Spinal cord (tissue), 10 donors: Measurements from ENCODE around the gene AUTS2. TPM values are rescaled to one million over a fixed set of nuclear protein-coding genes. Genes with fewer than 3 reads are reported as not detected.

Experiments
- DNase-seq, 6 donors: peaks; one replicate each; pipeline versions ENCODE4 v3.0.0 to v3.0.0-alpha.2; 2013 to 2015; ENCODE audit warnings: low spot score in 6 of 6, low read depth in 4 of 6
- H3K27ac ChIP-seq: one replicate; pipeline ENCODE4 v1.5.1; 2013; ENCODE audit warnings: low read depth, low read length, control low read depth
- H3K27me3 ChIP-seq: one replicate; pipeline ENCODE4 v1.6.1; 2013; ENCODE audit warnings: low read length; ENCODE audit not compliant: control insufficient read depth, insufficient read depth
- H3K36me3 ChIP-seq: one replicate; pipeline ENCODE4 v1.6.1; 2013; ENCODE audit warnings: low read length; ENCODE audit not compliant: control insufficient read depth, insufficient read depth
- H3K4me1 ChIP-seq: one replicate; pipeline ENCODE4 v1.6.1; 2013; ENCODE audit warnings: low read length; ENCODE audit not compliant: control insufficient read depth, insufficient read depth
- H3K4me3 ChIP-seq: one replicate; pipeline ENCODE4 v1.5.1; 2013; ENCODE audit warnings: low read depth, low read length, control low read depth
- H3K9me3 ChIP-seq: one replicate; pipeline ENCODE4 v1.6.1; 2013; ENCODE audit warnings: low read length; ENCODE audit not compliant: control insufficient read depth, insufficient read depth
- whole genome bisulfite sequencing: methylation state at CpG from one replicate; pipeline ENCODE4 v1.1.5; 2013; ENCODE audit warnings: missing lambda C conversion rate; ENCODE audit not compliant: insufficient coverage; 5-methylcytosine and 5-hydroxymethylcytosine counted together
- polyA plus RNA-seq, 2 donors: library from polyadenylated mRNA; unstranded; fragments of 120-200 nt; gene quantifications; one replicate each; pipeline ENCODE4 v1.2.1, GENCODE V29; 2013; ENCODE audit not compliant: insufficient read length in 2 of 2
- total RNA-seq, 2 donors: library from RNA; depleted of rRNA in 1 of 2; stranded (reverse); fragments of 120-200 nt in 1 of 2; fragments of >200 nt in 1 of 2; gene quantifications; one replicate each; pipeline versions ENCODE4 v1.2.3 to v1.2.4, GENCODE V29; 2013 to 2014
- donor health status: healthy.

The AUTS2 gene
- total and polyA plus RNA-seq, 4 donors = 56.2 to 214 (median 135) TPM

GRCh38 chr7:69889976-69890351 is 291.7 kb downstream of the AUTS2 start:
- H3K4me3 ChIP-seq = no peak overlapping the region

GRCh38 chr7:69892790-69893189 is 294.5 kb downstream of the AUTS2 start:
- H3K4me3 ChIP-seq = no peak overlapping the region

More at GRCh38 chr7:69889976-69890351, 291.7 kb downstream of the AUTS2 start:
- DNase-seq = peak in 1 of 6 donors; percentile 52
- H3K4me1 ChIP-seq = no peaks in the 10 kb centered on the region
- H3K27ac ChIP-seq = no peak overlapping the region
- 63% methylated on average over 5 of the region's 6 CpGs for WGBS
- H3K27me3 ChIP-seq = no peaks in the 10 kb centered on the region
- H3K9me3 ChIP-seq = no peaks in the 10 kb centered on the region
- H3K36me3 ChIP-seq = no peaks in the 10 kb centered on the region

GRCh38 chr7:69893906-69894305 is 295.6 kb downstream of the AUTS2 start:
- H3K9me3 ChIP-seq = no peaks in the 10 kb centered on the region
- WGBS = 100% methylated on average over 1 of the region's 3 CpGs
- no peak overlapping the region for H3K4me3 ChIP-seq
- H3K27ac ChIP-seq = no peak overlapping the region
- H3K27me3 ChIP-seq = no peaks in the 10 kb centered on the region
- DNase-seq = peak in 2 of 6 donors; percentile 52 to 62
- no peaks in the 10 kb centered on the region for H3K36me3 ChIP-seq
- H3K4me1 ChIP-seq = no peaks in the 10 kb centered on the region

More at GRCh38 chr7:69892790-69893189, 294.5 kb downstream of the AUTS2 start:
- Histone ChIP-seq H3K36me3 (no peaks in the 10 kb centered on the region), H3K9me3 (no peaks in the 10 kb centered on the region), H3K27ac (no peak overlapping the region), H3K4me1 (no peaks in the 10 kb centered on the region), H3K27me3 (no peaks in the 10 kb centered on the region)
- DNase-seq = no peak

- DNase-seq = peak in 1 of 6 donors; percentile 71
- Histone ChIP-seq H3K27ac (no peak overlapping the region), H3K4me3 (no peak overlapping the region), H3K9me3 (no peaks in the 10 kb centered on the region), H3K36me3 (no peaks in the 10 kb centered on the region), H3K27me3 (no peaks in the 10 kb centered on the region), H3K4me1 (no peaks in the 10 kb centered on the region)
- no CpG with 5 or more reads among the region's 2 CpGs for WGBS
Observed at GRCh38 chr7:69895446-69895845, 297.2 kb downstream of the AUTS2 start.

GRCh38 chr7:69896121-69896520 is 297.8 kb downstream of the AUTS2 start:
- H3K9me3 ChIP-seq = no peaks in the 10 kb centered on the region
- no peak overlapping the region for H3K27ac ChIP-seq
- H3K4me3 ChIP-seq = no peak overlapping the region
- WGBS = 80% methylated on average over 1 of the region's 5 CpGs
- H3K4me1 ChIP-seq = no peaks in the 10 kb centered on the region
- DNase-seq = no peak
- H3K36me3 ChIP-seq = no peaks in the 10 kb centered on the region
- no peaks in the 10 kb centered on the region for H3K27me3 ChIP-seq

- Histone ChIP-seq H3K36me3 (no peaks in the 10 kb centered on the region), H3K4me3 (no peak overlapping the region), H3K27me3 (no peaks in the 10 kb centered on the region), H3K27ac (no peak overlapping the region), H3K9me3 (no peaks in the 10 kb centered on the region), H3K4me1 (no peaks in the 10 kb centered on the region)
- no peak for DNase-seq
- 20% methylated on average over 1 of the region's 2 CpGs for WGBS
Observed at GRCh38 chr7:69898189-69898588, 299.9 kb downstream of the AUTS2 start.

- Histone ChIP-seq H3K36me3 (no peaks in the 10 kb centered on the region), H3K9me3 (no peaks in the 10 kb centered on the region), H3K4me1 (no peaks in the 10 kb centered on the region), H3K27ac (no peak overlapping the region), H3K4me3 (no peak overlapping the region), H3K27me3 (no peaks in the 10 kb centered on the region)
- DNase-seq = no peak
Observed at GRCh38 chr7:69903410-69903809, 305.1 kb downstream of the AUTS2 start.

- H3K27me3 ChIP-seq = no peaks in the 10 kb centered on the region
- H3K36me3 ChIP-seq = peaks cover 3% of the 10 kb centered on the region
- no peak overlapping the region for H3K27ac ChIP-seq
- DNase-seq = peak in 2 of 6 donors; percentile 72
- no peak overlapping the region for H3K4me3 ChIP-seq
- H3K4me1 ChIP-seq = no peaks in the 10 kb centered on the region
- 59% methylated on average over 7 of the region's 8 CpGs for WGBS
- peaks cover 5% of the 10 kb centered on the region for H3K9me3 ChIP-seq
Observed at GRCh38 chr7:69906283-69906995, 308.2 kb downstream of the AUTS2 start.

GRCh38 chr7:69907720-69908119 is 309.4 kb downstream of the AUTS2 start:
- no peak for DNase-seq
- H3K4me1 ChIP-seq = peaks cover 3% of the 10 kb centered on the region
- no peaks in the 10 kb centered on the region for H3K27me3 ChIP-seq
- H3K9me3 ChIP-seq = peaks cover 8% of the 10 kb centered on the region
- H3K27ac ChIP-seq = no peak overlapping the region
- no peak overlapping the region for H3K4me3 ChIP-seq
- peaks cover 3% of the 10 kb centered on the region for H3K36me3 ChIP-seq

GRCh38 chr7:69908454-69908853 is 310.2 kb downstream of the AUTS2 start:
- Histone ChIP-seq H3K27me3 (no peaks in the 10 kb centered on the region), H3K27ac (no peak overlapping the region), H3K4me3 (no peak overlapping the region), H3K9me3 (peaks cover 8% of the 10 kb centered on the region), H3K36me3 (peaks cover 3% of the 10 kb centered on the region), H3K4me1 (peaks cover 3% of the 10 kb centered on the region)
- DNase-seq = no peak
- 78% methylated on average over 1 of the region's 1 CpG for WGBS
